Measurements from ENCODE around the gene CFAP141.

CFAP141 gene

DNA sequence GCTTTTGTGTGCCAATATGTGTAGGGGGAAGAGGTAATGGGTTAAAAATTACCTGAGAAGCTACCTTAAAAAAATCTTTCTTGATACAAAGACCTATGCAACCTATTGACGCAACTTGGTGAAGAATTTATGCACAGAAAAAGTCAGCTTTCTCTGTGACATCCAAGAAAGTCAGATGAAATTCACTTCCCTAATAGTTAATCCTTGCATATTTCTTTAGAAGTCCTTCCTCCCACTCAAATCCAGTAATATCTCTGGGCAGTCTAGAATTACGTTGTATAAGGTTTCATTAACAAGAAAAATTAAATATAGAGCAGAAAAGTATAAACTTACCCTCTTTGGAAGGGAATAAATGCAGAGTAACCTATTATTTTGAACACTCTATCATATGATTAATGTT lies 17.5 kb upstream of the CFAP141 start:
- no peaks in the 10 kb centered on the region for H3K9me3 ChIP-seq (ENCODE audit: control insufficient read depth, low read length)
- peaks cover 39% of the 10 kb centered on the region for H3K4me1 ChIP-seq (ENCODE audit: control insufficient read depth, insufficient read depth, low read length)
- H3K27me3 ChIP-seq (replicated peaks; ENCODE audit: control insufficient read depth, insufficient read depth, low read length), result no peaks in the 10 kb centered on the region
- DNase-seq (ENCODE audit: low read depth), result peak; percentile 37
- H3K9ac ChIP-seq (ENCODE audit: low read length), result peak overlapping the region; percentile 60
- H3K4me3 ChIP-seq (ENCODE audit: low read length), result peak overlapping the region; percentile 94
- H3K36me3 ChIP-seq (ENCODE audit: control insufficient read depth, insufficient read depth, low read length, severe bottlenecking), result peaks cover 42% of the 10 kb centered on the region

DNA sequence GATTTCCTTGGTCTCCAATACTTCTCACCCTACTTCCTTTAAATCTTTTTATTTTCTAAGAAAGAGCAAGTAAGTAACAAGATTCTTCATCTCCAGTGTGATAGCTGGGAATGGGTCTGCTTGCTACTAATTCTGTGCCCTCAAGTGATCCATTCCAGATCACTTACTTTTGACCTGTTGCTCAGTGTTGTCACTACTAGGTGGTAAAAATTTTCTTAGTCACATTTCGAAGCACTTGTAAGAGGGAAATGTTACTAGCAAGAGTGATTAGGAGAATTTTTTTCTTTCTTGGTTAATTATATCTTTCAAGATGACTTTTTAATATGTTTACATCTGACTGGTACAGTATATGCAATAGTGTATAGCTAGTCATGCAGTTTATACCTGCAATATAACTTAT lies 16.8 kb upstream of the CFAP141 start:
- Histone ChIP-seq H3K27me3 (replicated peaks; ENCODE audit: control insufficient read depth, insufficient read depth, low read length) (no peaks in the 10 kb centered on the region), H3K9me3 (ENCODE audit: control insufficient read depth, low read length) (no peaks in the 10 kb centered on the region), H3K4me3 (ENCODE audit: low read length) (peak overlapping the region; percentile 94), H3K9ac (ENCODE audit: low read length) (peak overlapping the region; percentile 95), H3K36me3 (ENCODE audit: control insufficient read depth, insufficient read depth, low read length, severe bottlenecking) (peaks cover 43% of the 10 kb centered on the region), H3K4me1 (ENCODE audit: control insufficient read depth, insufficient read depth, low read length) (peaks cover 45% of the 10 kb centered on the region)
- peak; percentile 2 for DNase-seq (ENCODE audit: low read depth)

GRCh38 chr1:154222518-154222917 lies 16.4 kb upstream of the CFAP141 start:
- peaks cover 45% of the 10 kb centered on the region for H3K4me1 ChIP-seq (ENCODE audit: control insufficient read depth, insufficient read depth, low read length)
- H3K36me3 ChIP-seq (ENCODE audit: control insufficient read depth, insufficient read depth, low read length, severe bottlenecking), result peaks cover 43% of the 10 kb centered on the region
- DNase-seq (ENCODE audit: low read depth), result no peak
- no peaks in the 10 kb centered on the region for H3K27me3 ChIP-seq (replicated peaks; ENCODE audit: control insufficient read depth, insufficient read depth, low read length)
- H3K9ac ChIP-seq (ENCODE audit: low read length), result peak overlapping the region; percentile 95
- peak overlapping the region; percentile 94 for H3K4me3 ChIP-seq (ENCODE audit: low read length)
- no peaks in the 10 kb centered on the region for H3K9me3 ChIP-seq (ENCODE audit: control insufficient read depth, low read length)

DNA sequence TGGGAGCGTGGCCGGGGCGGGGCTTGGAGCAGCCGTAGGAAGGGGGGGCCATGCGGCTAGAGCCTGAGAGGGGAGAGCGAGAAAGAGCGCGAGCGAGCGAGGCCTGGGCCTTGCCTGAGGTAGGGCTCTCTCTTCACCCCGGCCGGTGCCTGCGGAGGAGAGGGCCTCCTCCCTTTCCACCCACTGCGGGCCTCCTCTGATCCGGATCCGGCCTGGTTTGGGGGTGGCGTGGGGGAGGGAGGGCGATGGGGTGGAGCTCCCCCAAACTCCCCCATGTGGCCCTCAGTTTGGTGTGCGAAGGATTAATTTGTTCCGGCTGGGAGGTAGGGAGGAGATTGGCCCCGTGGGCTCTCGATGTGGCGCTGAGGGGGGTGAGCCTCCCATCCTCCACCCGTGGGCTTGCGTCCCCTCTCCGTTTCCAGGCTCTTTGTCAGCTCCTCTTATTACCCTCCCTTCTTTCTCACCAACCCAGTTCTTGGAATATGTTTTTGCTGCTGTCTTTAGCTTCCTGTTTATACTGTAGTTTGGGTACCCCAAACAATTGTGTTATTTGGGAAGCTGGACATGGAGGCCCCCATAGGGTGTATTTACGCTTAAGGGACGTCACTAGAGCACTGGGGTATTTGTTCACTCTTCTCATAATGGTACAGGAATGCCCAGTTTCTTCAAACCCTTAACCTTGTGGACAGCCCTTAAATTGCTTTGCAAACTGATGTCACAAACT lies 15.3 kb upstream of the CFAP141 start:
- peak; percentile 81 for DNase-seq (ENCODE audit: low read depth)
- peaks cover 45% of the 10 kb centered on the region for H3K4me1 ChIP-seq (ENCODE audit: control insufficient read depth, insufficient read depth, low read length)
- H3K27me3 ChIP-seq (replicated peaks; ENCODE audit: control insufficient read depth, insufficient read depth, low read length), result no peaks in the 10 kb centered on the region
- peaks cover 37% of the 10 kb centered on the region for H3K36me3 ChIP-seq (ENCODE audit: control insufficient read depth, insufficient read depth, low read length, severe bottlenecking)
- peak overlapping the region; percentile 94 for H3K4me3 ChIP-seq (ENCODE audit: low read length)
- peak overlapping the region; percentile 95 for H3K9ac ChIP-seq (ENCODE audit: low read length)
- no peaks in the 10 kb centered on the region for H3K9me3 ChIP-seq (ENCODE audit: control insufficient read depth, low read length)

- no peaks in the 10 kb centered on the region for H3K9me3 ChIP-seq (ENCODE audit: control insufficient read depth, low read length)
- peak overlapping the region; percentile 94 for H3K4me3 ChIP-seq (ENCODE audit: low read length)
- peaks cover 45% of the 10 kb centered on the region for H3K4me1 ChIP-seq (ENCODE audit: control insufficient read depth, insufficient read depth, low read length)
- no peak for DNase-seq (ENCODE audit: low read depth)
- H3K36me3 ChIP-seq (ENCODE audit: control insufficient read depth, insufficient read depth, low read length, severe bottlenecking), result peaks cover 32% of the 10 kb centered on the region
- peak overlapping the region; percentile 95 for H3K9ac ChIP-seq (ENCODE audit: low read length)
- H3K27me3 ChIP-seq (replicated peaks; ENCODE audit: control insufficient read depth, insufficient read depth, low read length), result no peaks in the 10 kb centered on the region
Measured at GRCh38 chr1:154220970-154221277, 14.8 kb upstream of the CFAP141 start.

- H3K4me3 ChIP-seq (ENCODE audit: low read length), result peak within 1 kb of the TSS; percentile 99
- peaks cover 45% of the 10 kb centered on the region for H3K4me1 ChIP-seq (ENCODE audit: control insufficient read depth, insufficient read depth, low read length)
- DNase-seq (ENCODE audit: low read depth), result peak; percentile 99
- H3K9me3 ChIP-seq (ENCODE audit: control insufficient read depth, low read length), result no peaks in the 10 kb centered on the region
- H3K9ac ChIP-seq (ENCODE audit: low read length), result peak within 1 kb of the TSS; percentile 100
- no peaks in the 10 kb centered on the region for H3K27me3 ChIP-seq (replicated peaks; ENCODE audit: control insufficient read depth, insufficient read depth, low read length)
- peaks cover 26% of the 10 kb centered on the region for H3K36me3 ChIP-seq (ENCODE audit: control insufficient read depth, insufficient read depth, low read length, severe bottlenecking)
Measured at GRCh38 chr1:154220071-154220969, 14.2 kb upstream of the CFAP141 start, which contains the start of gene UBAP2L. UBAP2L (plus strand) TSS chr1:154220955; CDS start chr1:154225124, 4,169 bp downstream.

DNA sequence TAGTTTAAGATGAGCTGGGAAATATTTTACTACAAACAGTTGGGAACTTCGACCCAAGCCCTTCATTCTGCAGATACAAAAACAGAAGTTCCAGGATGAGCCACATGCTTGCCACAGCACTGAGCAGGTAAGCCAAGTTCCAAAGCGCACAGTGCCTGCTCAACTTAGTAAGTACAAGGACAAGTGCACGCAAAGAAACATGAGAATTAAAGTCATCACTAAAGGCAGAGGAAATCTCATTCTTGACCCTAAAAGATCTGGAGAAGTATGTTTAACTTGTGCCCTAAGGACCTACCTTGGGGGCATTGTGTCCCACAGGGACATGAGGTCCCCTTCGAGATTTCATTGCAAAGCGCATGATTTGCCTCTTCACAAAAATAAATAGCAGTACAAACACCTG lies 13.4 kb upstream of the CFAP141 start:
- DNase-seq (ENCODE audit: low read depth), result peak; percentile 19
- H3K4me1 ChIP-seq (ENCODE audit: control insufficient read depth, insufficient read depth, low read length), result peaks cover 40% of the 10 kb centered on the region
- no peaks in the 10 kb centered on the region for H3K9me3 ChIP-seq (ENCODE audit: control insufficient read depth, low read length)
- peak overlapping the region; percentile 100 for H3K9ac ChIP-seq (ENCODE audit: low read length)
- H3K36me3 ChIP-seq (ENCODE audit: control insufficient read depth, insufficient read depth, low read length, severe bottlenecking), result peaks cover 22% of the 10 kb centered on the region
- H3K4me3 ChIP-seq (ENCODE audit: low read length), result peak overlapping the region; percentile 99
- H3K27me3 ChIP-seq (replicated peaks; ENCODE audit: control insufficient read depth, insufficient read depth, low read length), result no peaks in the 10 kb centered on the region

GRCh38 chr1:154218545-154218944 lies 12.4 kb upstream of the CFAP141 start:
- Histone ChIP-seq H3K36me3 (ENCODE audit: control insufficient read depth, insufficient read depth, low read length, severe bottlenecking) (peaks cover 32% of the 10 kb centered on the region), H3K9ac (ENCODE audit: low read length) (peak overlapping the region; percentile 100), H3K4me1 (ENCODE audit: control insufficient read depth, insufficient read depth, low read length) (peaks cover 33% of the 10 kb centered on the region), H3K4me3 (ENCODE audit: low read length) (peak overlapping the region; percentile 99), H3K27me3 (replicated peaks; ENCODE audit: control insufficient read depth, insufficient read depth, low read length) (no peaks in the 10 kb centered on the region), H3K9me3 (ENCODE audit: control insufficient read depth, low read length) (no peaks in the 10 kb centered on the region)
- no peak for DNase-seq (ENCODE audit: low read depth)

DNA sequence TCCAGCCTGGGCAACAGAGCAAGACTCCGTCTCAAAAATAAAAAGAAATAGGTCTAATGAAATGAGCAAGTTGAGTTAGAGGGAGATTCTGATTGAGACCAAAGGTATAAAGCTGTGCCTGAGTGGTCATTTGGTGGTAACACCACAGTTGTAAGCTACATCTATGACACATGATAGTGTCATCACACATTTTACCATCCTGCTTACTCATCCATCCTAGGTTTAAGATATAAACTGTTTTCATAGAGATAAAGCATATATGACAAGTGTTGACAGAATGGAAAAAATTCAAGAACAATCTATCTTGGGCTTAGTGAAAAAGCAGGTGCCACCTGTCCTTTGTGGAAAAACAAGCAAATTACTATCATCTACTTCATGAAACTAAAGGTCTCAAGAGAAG lies 7.1 kb upstream of the CFAP141 start:
- Histone ChIP-seq H3K36me3 (ENCODE audit: control insufficient read depth, insufficient read depth, low read length, severe bottlenecking) (peaks cover 69% of the 10 kb centered on the region), H3K9me3 (ENCODE audit: control insufficient read depth, low read length) (no peaks in the 10 kb centered on the region), H3K9ac (ENCODE audit: low read length) (no peak overlapping the region), H3K4me3 (ENCODE audit: low read length) (no peak overlapping the region), H3K4me1 (ENCODE audit: control insufficient read depth, insufficient read depth, low read length) (peaks cover 11% of the 10 kb centered on the region), H3K27me3 (replicated peaks; ENCODE audit: control insufficient read depth, insufficient read depth, low read length) (no peaks in the 10 kb centered on the region)
- DNase-seq (ENCODE audit: low read depth), result no peak

DNA sequence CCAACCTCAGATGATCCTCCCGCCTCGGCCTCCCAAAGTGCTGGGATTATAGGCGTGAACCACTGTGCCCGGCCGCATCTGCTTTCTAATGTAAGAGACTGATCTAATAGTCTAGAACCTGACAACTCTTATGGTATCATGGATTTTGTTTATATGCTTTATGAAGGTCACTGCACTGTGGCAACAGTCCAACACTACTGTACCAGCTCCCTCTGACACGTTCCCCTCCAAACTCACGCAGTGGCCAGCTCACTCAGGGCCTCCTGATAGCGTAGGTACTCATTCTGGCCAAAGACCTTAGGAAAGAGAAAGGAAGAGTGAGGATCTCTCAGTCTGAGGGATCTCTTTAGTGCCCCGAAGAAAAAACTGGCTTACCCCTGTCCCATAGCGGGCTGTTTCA lies 6.0 kb upstream of the CFAP141 start:
- Histone ChIP-seq H3K4me1 (ENCODE audit: control insufficient read depth, insufficient read depth, low read length) (peaks cover 8% of the 10 kb centered on the region), H3K4me3 (ENCODE audit: low read length) (no peak overlapping the region), H3K36me3 (ENCODE audit: control insufficient read depth, insufficient read depth, low read length, severe bottlenecking) (peaks cover 68% of the 10 kb centered on the region), H3K9ac (ENCODE audit: low read length) (no peak overlapping the region), H3K27me3 (replicated peaks; ENCODE audit: control insufficient read depth, insufficient read depth, low read length) (no peaks in the 10 kb centered on the region), H3K9me3 (ENCODE audit: control insufficient read depth, low read length) (no peaks in the 10 kb centered on the region)
- no peak for DNase-seq (ENCODE audit: low read depth)

DNA sequence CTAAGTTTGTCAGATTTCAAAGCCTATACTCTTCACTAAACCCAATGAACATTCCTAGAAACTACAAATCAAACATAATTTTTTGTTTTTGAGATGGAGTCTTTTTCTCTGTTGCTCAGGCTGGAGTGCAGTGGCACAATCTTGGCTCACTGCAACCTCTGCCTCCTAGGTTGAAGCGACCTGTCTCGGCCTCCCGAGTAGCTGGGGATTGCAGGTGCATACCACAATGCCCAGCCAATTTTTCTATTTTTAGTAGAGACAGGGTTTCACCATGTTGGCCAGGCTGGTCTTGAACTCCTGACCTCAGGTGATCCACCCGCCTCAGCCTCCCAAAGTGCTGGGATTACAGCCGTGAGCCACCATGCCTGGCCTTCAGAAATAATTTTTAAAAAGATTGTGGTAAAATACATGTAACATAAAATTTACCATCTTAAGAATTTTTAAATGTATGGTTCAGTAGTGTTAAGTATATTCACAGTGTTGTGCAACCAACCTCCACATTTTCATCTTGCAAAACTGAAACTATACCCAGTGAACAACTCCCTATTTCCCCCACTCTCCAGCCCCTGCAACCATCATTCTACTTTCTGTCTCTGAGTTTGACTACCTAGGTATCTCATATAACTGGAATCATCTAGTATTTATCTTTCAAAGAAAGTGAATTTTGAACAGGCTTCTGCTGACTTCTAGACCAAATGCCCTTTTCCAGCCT lies 2.7 kb upstream of the CFAP141 start:
- no peaks in the 10 kb centered on the region for H3K27me3 ChIP-seq (replicated peaks; ENCODE audit: control insufficient read depth, insufficient read depth, low read length)
- H3K9ac ChIP-seq (ENCODE audit: low read length), result no peak overlapping the region
- H3K9me3 ChIP-seq (ENCODE audit: control insufficient read depth, low read length), result no peaks in the 10 kb centered on the region
- no peak overlapping the region for H3K4me3 ChIP-seq (ENCODE audit: low read length)
- no peak for DNase-seq (ENCODE audit: low read depth)
- peaks cover 8% of the 10 kb centered on the region for H3K4me1 ChIP-seq (ENCODE audit: control insufficient read depth, insufficient read depth, low read length)
- H3K36me3 ChIP-seq (ENCODE audit: control insufficient read depth, insufficient read depth, low read length, severe bottlenecking), result peaks cover 76% of the 10 kb centered on the region

Measured in adipocyte (in vitro differentiated cells).